Right atrium auricular region (tissue), 2 donors: ENCODE results near the gene GALNT10. TPM values are rescaled to one million over a fixed set of nuclear protein-coding genes. Genes with fewer than 3 reads are reported as not detected.

Source experiments
- DNase-seq: peaks from one replicate; pipeline ENCODE4 v3.0.0-alpha.2; 2019; ENCODE audit warnings: low spot score
- H3K27ac ChIP-seq, 2 donors: fragments of 200-600 bp; sonication (generic); 1 replicate in 1 of 2; 2 replicates in 1 of 2; pipeline ENCODE4 v1.5.1; 2016 to 2019
- H3K27me3 ChIP-seq, 2 donors: fragments of 200-600 bp; sonication (generic); one replicate each; pipeline versions ENCODE4 v1.5.1 to v1.6.0; 2017 to 2019
- H3K36me3 ChIP-seq: fragments of 200-600 bp; sonication (generic); one replicate; pipeline ENCODE4 v1.5.1; 2016
- H3K4me1 ChIP-seq, 2 donors: fragments of 200-600 bp; sonication (generic); one replicate each; pipeline versions ENCODE4 v1.5.1 to v1.6.0; 2017 to 2019
- H3K4me3 ChIP-seq, 2 donors: fragments of 200-600 bp; sonication (generic); 1 replicate in 1 of 2; 2 replicates in 1 of 2; pipeline ENCODE4 v1.5.1; 2017 to 2019; ENCODE audit warnings: mild to moderate bottlenecking in 1 of 2, moderate library complexity in 1 of 2
- H3K9me3 ChIP-seq, 2 donors: fragments of 200-600 bp; sonication (generic); one replicate each; pipeline ENCODE4 v1.5.1; 2019
- CTCF ChIP-seq, 2 donors: fragments of 200-600 bp; sonication (generic); IDR thresholded peaks; one replicate each; pipeline ENCODE4 v1.5.1; 2019; ENCODE audit warnings: antibody characterized with exemption in 2 of 2
- total RNA-seq, 2 donors: library from RNA; depleted of rRNA; stranded (reverse); fragments of >200 nt; gene quantifications; one replicate each; pipeline ENCODE4 v1.1.0, GENCODE V29; 2016

GALNT10 gene
- total RNA-seq, 2 donors from 2014 or later = 13.2 to 18.4 TPM

GRCh38 chr5:154369682-154370081 lies 179.1 kb downstream of the GALNT10 start:
- Histone ChIP-seq H3K36me3 (no peaks in the 10 kb centered on the region), H3K4me3 (no peak overlapping the region), H3K9me3 (no peaks in the 10 kb centered on the region), H3K4me1 (peaks cover 0 to 77% of the 10 kb centered on the region in 2 donors), H3K27ac (peak overlapping the region in 1 of 2 donors; percentile 3), H3K27me3 (no peaks in the 10 kb centered on the region)
- no peak for TF ChIP-seq CTCF (IDR thresholded peaks at IDR 0.05)
- no peak for DNase-seq

GRCh38 chr5:154370119-154370518 lies 179.6 kb downstream of the GALNT10 start:
- no peaks in the 10 kb centered on the region for H3K27me3 ChIP-seq
- no peak for TF ChIP-seq CTCF (IDR thresholded peaks at IDR 0.05)
- H3K27ac ChIP-seq = peak overlapping the region; percentile 51 to 64
- no peaks in the 10 kb centered on the region for H3K9me3 ChIP-seq
- no peak overlapping the region for H3K4me3 ChIP-seq
- H3K36me3 ChIP-seq = no peaks in the 10 kb centered on the region
- no peak for DNase-seq
- peaks cover 0 to 72% of the 10 kb centered on the region in 2 donors for H3K4me1 ChIP-seq

DNA sequence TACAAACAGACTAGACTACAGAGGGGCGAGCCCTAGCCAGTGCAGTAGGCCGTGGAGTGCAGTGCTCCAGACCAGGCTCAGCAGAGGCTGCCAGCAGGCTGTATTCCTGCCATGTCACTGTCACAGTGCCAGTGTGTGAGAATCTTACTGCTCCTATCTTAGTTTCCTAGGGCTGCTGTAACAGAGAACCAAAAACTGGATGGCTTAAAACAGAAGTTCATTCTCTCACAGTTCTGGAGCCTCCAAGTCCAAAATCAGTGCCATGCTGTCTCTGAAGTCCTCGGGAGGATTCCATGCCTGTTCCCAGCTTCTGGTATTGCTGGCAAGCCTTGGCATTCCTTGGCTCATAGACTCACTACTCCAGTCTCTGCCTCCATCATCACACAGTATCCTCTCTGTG lies 180.3 kb downstream of the GALNT10 start:
- H3K9me3 ChIP-seq = no peaks in the 10 kb centered on the region
- peak overlapping the region; percentile 51 to 64 for H3K27ac ChIP-seq
- no peak for TF ChIP-seq CTCF (IDR thresholded peaks at IDR 0.05)
- no peak overlapping the region for H3K4me3 ChIP-seq
- H3K27me3 ChIP-seq = no peaks in the 10 kb centered on the region
- DNase-seq = no peak
- no peaks in the 10 kb centered on the region for H3K36me3 ChIP-seq
- peaks cover 0 to 65% of the 10 kb centered on the region in 2 donors for H3K4me1 ChIP-seq

- TF ChIP-seq CTCF (IDR thresholded peaks at IDR 0.05) = no peak
- H3K9me3 ChIP-seq = no peaks in the 10 kb centered on the region
- H3K4me1 ChIP-seq = peaks cover 0 to 58% of the 10 kb centered on the region in 2 donors
- H3K36me3 ChIP-seq = no peaks in the 10 kb centered on the region
- DNase-seq = no peak
- H3K27ac ChIP-seq = peak overlapping the region; percentile 51 to 64
- H3K27me3 ChIP-seq = no peaks in the 10 kb centered on the region
- no peak overlapping the region for H3K4me3 ChIP-seq
These were observed 181.2 kb downstream of the GALNT10 start for GRCh38 chr5:154371687-154372086.

- no peaks in the 10 kb centered on the region for H3K9me3 ChIP-seq
- no peak for DNase-seq
- no peak for TF ChIP-seq CTCF (IDR thresholded peaks at IDR 0.05)
- H3K27me3 ChIP-seq = no peaks in the 10 kb centered on the region
- no peak overlapping the region for H3K27ac ChIP-seq
- no peak overlapping the region for H3K4me3 ChIP-seq
- H3K36me3 ChIP-seq = no peaks in the 10 kb centered on the region
- peaks cover 0 to 49% of the 10 kb centered on the region in 2 donors for H3K4me1 ChIP-seq
These were observed 182.1 kb downstream of the GALNT10 start for GRCh38 chr5:154372661-154373060.

- H3K27ac ChIP-seq = no peak overlapping the region
- H3K36me3 ChIP-seq = no peaks in the 10 kb centered on the region
- H3K4me1 ChIP-seq = peaks cover 0 to 42% of the 10 kb centered on the region in 2 donors
- DNase-seq = no peak
- H3K4me3 ChIP-seq = no peak overlapping the region
- H3K27me3 ChIP-seq = no peaks in the 10 kb centered on the region
- no peaks in the 10 kb centered on the region for H3K9me3 ChIP-seq
- TF ChIP-seq CTCF (IDR thresholded peaks at IDR 0.05) = no peak
These were observed 182.8 kb downstream of the GALNT10 start for GRCh38 chr5:154373326-154373725.
